T-helper 2 cell treated with Interferon-gamma antibody and Interleukin-4, amounts not matched to agents 100 ng/mL and 5 ng/mL, for 36 hours (primary cell): ENCODE data around the gene NGF. TPM values are rescaled to one million over a fixed set of nuclear protein-coding genes. Genes with fewer than 3 reads are reported as not detected.
"Not testable (repeated sequence)": the region's sequence is repeated elsewhere in the genome, so short reads cannot be mapped to it uniquely, and the experiment has no call there.

Experiments
- intact Hi-C: fragments of 100-400 bp; cut with micrococcal nuclease; formaldehyde crosslinking; loops from one replicate; pipeline ENCODE4 v1.15.1; 2023
- total RNA-seq: library from RNA; stranded (reverse); gene quantifications from 2 replicates; pipeline ENCODE4 v1.2.3, GENCODE V29; 2022

NGF gene
- total RNA-seq, 1 donor from 2014 or later: not detected

- intact Hi-C loops: no loop called here
These were observed 27.2 kb downstream of the NGF start for GRCh38 chr1:115310581-115311473.

- intact Hi-C loops: not testable (repeated sequence)
These were observed 28.5 kb downstream of the NGF start for GRCh38 chr1:115309504-115309903.

GRCh38 chr1:115308969-115309368 lies 29.1 kb downstream of the NGF start:
- intact Hi-C loops: no loop called here

- intact Hi-C loops: no loop called here
These were observed 30.4 kb downstream of the NGF start for GRCh38 chr1:115307661-115308060.

- intact Hi-C loops: no loop called here
These were observed 31.9 kb downstream of the NGF start for GRCh38 chr1:115306146-115306545.

GRCh38 chr1:115303364-115303763 lies 34.7 kb downstream of the NGF start:
- intact Hi-C loops: no loop called here

- intact Hi-C loops: no loop called here
These were observed 35.6 kb downstream of the NGF start for GRCh38 chr1:115302390-115302961.

GRCh38 chr1:115301438-115302020 lies 36.5 kb downstream of the NGF start:
- intact Hi-C loops: no loop called here

- intact Hi-C loops: no loop called here
These were observed 37.8 kb downstream of the NGF start for GRCh38 chr1:115300087-115300876.

GRCh38 chr1:115299266-115299665 lies 38.8 kb downstream of the NGF start:
- intact Hi-C loops: no loop called here

GRCh38 chr1:115296981-115297380 lies 41.1 kb downstream of the NGF start:
- intact Hi-C loops: no loop called here

GRCh38 chr1:115295904-115296696 lies 41.9 kb downstream of the NGF start:
- intact Hi-C loops: no loop called here

- intact Hi-C loops: no loop called here
These were observed 44.1 kb downstream of the NGF start for GRCh38 chr1:115293899-115294298.

GRCh38 chr1:115293006-115293405 lies 45.0 kb downstream of the NGF start:
- intact Hi-C loops: no loop called here

- intact Hi-C loops: no loop called here
These were observed 46.3 kb downstream of the NGF start for GRCh38 chr1:115291741-115292140.

GRCh38 chr1:115289940-115290339 lies 48.1 kb downstream of the NGF start:
- intact Hi-C loops: no loop called here

GRCh38 chr1:115288591-115289198 lies 49.4 kb downstream of the NGF start:
- intact Hi-C loops: no loop called here

GRCh38 chr1:115286431-115287205 lies 51.4 kb downstream of the NGF start:
- intact Hi-C loops: no loop called here

- intact Hi-C loops: no loop called here
These were observed 53.8 kb downstream of the NGF start for GRCh38 chr1:115284209-115284608.

GRCh38 chr1:115283681-115284146 lies 54.3 kb downstream of the NGF start:
- intact Hi-C loops: no loop called here
